ENCODE results near the gene TMC7. TPM values are rescaled to one million over a fixed set of nuclear protein-coding genes. Genes with fewer than 3 reads are reported as not detected.
A peak's percentile ranks its signal among the peaks of the same experiment; 100 is the strongest.

Gene TMC7
- total and polyA plus RNA-seq, 2 of the 13 experiments (the other 11 are each of a cell fraction or from before 2014, with no cell fraction given): 1.2 to 5.1 TPM

DNA sequence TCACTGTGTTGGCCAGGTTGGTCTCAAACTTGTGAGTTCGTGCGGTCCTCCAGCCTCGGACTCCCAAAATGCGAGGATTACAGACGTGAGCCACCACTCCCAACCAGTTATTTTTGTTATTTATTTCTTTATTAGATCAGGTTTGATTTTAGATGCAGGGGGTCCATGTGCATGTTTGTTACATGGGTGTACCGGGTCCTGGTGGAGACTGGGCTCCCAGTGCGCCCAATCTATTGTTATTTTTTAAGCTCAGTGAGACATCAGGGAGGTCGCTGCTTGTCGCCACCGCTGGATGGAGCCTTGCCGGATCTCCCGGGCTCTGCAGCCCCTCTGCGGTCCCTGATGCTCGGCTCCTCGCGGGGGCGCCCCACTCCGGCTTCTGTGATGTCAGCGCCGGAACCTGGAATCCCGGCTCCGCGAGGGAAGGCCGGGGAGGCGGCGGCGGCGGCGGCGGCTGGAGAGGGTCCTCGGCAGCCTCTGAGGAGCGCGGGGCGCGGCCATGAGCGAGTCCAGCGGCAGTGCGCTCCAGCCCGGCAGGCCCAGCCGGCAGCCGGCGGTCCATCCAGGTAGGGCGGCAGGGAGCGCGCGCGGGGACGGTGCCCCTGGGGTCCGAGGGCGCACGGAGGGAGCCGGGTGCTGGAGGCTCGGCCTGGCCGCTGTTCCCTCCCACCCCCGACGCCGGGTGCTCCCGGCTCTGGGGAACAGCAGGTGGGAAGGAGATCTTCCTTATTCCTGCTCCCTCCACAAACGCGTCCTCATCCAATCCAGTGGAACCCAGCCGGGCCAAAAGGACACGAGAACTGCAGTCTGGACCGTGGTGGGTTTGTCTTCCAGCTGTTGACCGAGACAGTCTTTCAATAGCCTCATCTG lies at the start of gene TMC7 (continued):
- TF ChIP-seq ZNF441 (CRISPR knock-in tag; IDR thresholded peaks at IDR 0.05; ENCODE audit: borderline replicate concordance): peak; percentile 67; the same call in 1 of the 2 replicates
- TF ChIP-seq FOXM1 (CRISPR knock-in tag; IDR thresholded peaks at IDR 0.05): no peak
- TF ChIP-seq NFKB2 (CRISPR knock-in tag; IDR thresholded peaks at IDR 0.05; ENCODE audit: borderline replicate concordance): peak; percentile 80; the same call in 1 of the 2 replicates
- no peak for TF ChIP-seq CBX5 (CRISPR knock-in tag; IDR thresholded peaks at IDR 0.05; ENCODE audit: borderline replicate concordance)
- no peak; the same call in 1 of the 2 replicates for TF ChIP-seq ZNF772 (CRISPR knock-in tag; IDR thresholded peaks at IDR 0.05)
- TF ChIP-seq, protein P1, sequence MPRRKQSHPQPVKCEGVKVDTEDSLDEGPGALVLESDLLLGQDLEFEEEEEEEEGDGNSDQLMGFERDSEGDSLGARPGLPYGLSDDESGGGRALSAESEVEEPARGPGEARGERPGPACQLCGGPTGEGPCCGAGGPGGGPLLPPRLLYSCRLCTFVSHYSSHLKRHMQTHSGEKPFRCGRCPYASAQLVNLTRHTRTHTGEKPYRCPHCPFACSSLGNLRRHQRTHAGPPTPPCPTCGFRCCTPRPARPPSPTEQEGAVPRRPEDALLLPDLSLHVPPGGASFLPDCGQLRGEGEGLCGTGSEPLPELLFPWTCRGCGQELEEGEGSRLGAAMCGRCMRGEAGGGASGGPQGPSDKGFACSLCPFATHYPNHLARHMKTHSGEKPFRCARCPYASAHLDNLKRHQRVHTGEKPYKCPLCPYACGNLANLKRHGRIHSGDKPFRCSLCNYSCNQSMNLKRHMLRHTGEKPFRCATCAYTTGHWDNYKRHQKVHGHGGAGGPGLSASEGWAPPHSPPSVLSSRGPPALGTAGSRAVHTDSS (CRISPR knock-in tag; conservative IDR thresholded peaks at IDR 0.05): no peak
- peak; percentile 85 for TF ChIP-seq GATAD2A (CRISPR knock-in tag; IDR thresholded peaks at IDR 0.05)
- TF ChIP-seq ZNF263 (CRISPR knock-in tag; IDR thresholded peaks at IDR 0.05): peak; percentile 77; the same call in 1 of the 2 replicates
- TF ChIP-seq NCOA1 (CRISPR knock-in tag; IDR thresholded peaks at IDR 0.05): 0 out of 2 replicates have a peak, but pooled peaks have one; percentile 57
- no peak; the same call in 1 of the 2 replicates for TF ChIP-seq ZNF225 (CRISPR knock-in tag; IDR thresholded peaks at IDR 0.05)
- no peak; the same call in 1 of the 2 replicates for TF ChIP-seq CHD2 (IDR thresholded peaks at IDR 0.05; ENCODE audit: low read depth, low read length)
- no peak for TF ChIP-seq ONECUT2 (CRISPR knock-in tag; IDR thresholded peaks at IDR 0.05)
- TF ChIP-seq SP140L (CRISPR knock-in tag; IDR thresholded peaks at IDR 0.05; ENCODE audit: borderline replicate concordance): no peak
- TF ChIP-seq HHEX (CRISPR knock-in tag; IDR thresholded peaks at IDR 0.05): 0 out of 2 replicates have a peak, but pooled peaks have one; percentile 29
- TF ChIP-seq NFE2 (CRISPR knock-in tag; IDR thresholded peaks at IDR 0.05): no peak
- TF ChIP-seq ARNT (IDR thresholded peaks at IDR 0.05): no peak
- TF ChIP-seq TEAD3 (CRISPR knock-in tag; optimal IDR thresholded peaks at IDR 0.05; ENCODE audit: borderline replicate concordance): peak; percentile 82
- TF ChIP-seq, protein P2, sequence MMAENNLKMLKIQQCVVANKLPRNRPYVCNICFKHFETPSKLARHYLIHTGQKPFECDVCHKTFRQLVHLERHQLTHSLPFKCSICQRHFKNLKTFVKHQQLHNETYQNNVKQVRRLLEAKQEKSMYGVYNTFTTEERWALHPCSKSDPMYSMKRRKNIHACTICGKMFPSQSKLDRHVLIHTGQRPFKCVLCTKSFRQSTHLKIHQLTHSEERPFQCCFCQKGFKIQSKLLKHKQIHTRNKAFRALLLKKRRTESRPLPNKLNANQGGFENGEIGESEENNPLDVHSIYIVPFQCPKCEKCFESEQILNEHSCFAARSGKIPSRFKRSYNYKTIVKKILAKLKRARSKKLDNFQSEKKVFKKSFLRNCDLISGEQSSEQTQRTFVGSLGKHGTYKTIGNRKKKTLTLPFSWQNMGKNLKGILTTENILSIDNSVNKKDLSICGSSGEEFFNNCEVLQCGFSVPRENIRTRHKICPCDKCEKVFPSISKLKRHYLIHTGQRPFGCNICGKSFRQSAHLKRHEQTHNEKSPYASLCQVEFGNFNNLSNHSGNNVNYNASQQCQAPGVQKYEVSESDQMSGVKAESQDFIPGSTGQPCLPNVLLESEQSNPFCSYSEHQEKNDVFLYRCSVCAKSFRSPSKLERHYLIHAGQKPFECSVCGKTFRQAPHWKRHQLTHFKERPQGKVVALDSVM (CRISPR knock-in tag; IDR thresholded peaks at IDR 0.05): peak; percentile 92
- TF ChIP-seq ZNF556 (CRISPR knock-in tag; IDR thresholded peaks at IDR 0.05; ENCODE audit: borderline replicate concordance): peak; percentile 87; the same call in 1 of the 2 replicates
- TF ChIP-seq ELF4 (CRISPR knock-in tag; IDR thresholded peaks at IDR 0.05; ENCODE audit: borderline replicate concordance): no peak
- peak; percentile 57 for TF ChIP-seq ZSCAN31 (CRISPR knock-in tag; IDR thresholded peaks at IDR 0.05; ENCODE audit: low read depth)
- TF ChIP-seq ZKSCAN1 (IDR thresholded peaks at IDR 0.05; ENCODE audit: low read length): no peak
- TF ChIP-seq ZNF235 (CRISPR knock-in tag; IDR thresholded peaks at IDR 0.05; ENCODE audit: borderline replicate concordance): peak; percentile 85; the same call in 1 of the 2 replicates
- peak; percentile 95 for TF ChIP-seq TOPORS (CRISPR knock-in tag; IDR thresholded peaks at IDR 0.05)
- no peak for TF ChIP-seq ZNF879 (CRISPR knock-in tag; IDR thresholded peaks at IDR 0.05)
- TF ChIP-seq GFI1 (CRISPR knock-in tag; IDR thresholded peaks at IDR 0.05; ENCODE audit: borderline replicate concordance): peak; percentile 88; the same call in 1 of the 2 replicates
- TF ChIP-seq MED1 (CRISPR knock-in tag; IDR thresholded peaks at IDR 0.05): peak; percentile 75
- no peak for TF ChIP-seq ZFP37 (CRISPR knock-in tag; IDR thresholded peaks at IDR 0.05; ENCODE audit: borderline replicate concordance)
- TF ChIP-seq, protein P3, sequence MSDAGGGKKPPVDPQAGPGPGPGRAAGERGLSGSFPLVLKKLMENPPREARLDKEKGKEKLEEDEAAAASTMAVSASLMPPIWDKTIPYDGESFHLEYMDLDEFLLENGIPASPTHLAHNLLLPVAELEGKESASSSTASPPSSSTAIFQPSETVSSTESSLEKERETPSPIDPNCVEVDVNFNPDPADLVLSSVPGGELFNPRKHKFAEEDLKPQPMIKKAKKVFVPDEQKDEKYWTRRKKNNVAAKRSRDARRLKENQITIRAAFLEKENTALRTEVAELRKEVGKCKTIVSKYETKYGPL (CRISPR knock-in tag; IDR thresholded peaks at IDR 0.05): no peak
